HCEC 1CT (cell line): ENCODE results near the gene XPO6.

Source experiments
- DNase-seq: peaks from one replicate; pipeline ENCODE4 v3.0.0-alpha.2; 2017

Gene XPO6

DNA sequence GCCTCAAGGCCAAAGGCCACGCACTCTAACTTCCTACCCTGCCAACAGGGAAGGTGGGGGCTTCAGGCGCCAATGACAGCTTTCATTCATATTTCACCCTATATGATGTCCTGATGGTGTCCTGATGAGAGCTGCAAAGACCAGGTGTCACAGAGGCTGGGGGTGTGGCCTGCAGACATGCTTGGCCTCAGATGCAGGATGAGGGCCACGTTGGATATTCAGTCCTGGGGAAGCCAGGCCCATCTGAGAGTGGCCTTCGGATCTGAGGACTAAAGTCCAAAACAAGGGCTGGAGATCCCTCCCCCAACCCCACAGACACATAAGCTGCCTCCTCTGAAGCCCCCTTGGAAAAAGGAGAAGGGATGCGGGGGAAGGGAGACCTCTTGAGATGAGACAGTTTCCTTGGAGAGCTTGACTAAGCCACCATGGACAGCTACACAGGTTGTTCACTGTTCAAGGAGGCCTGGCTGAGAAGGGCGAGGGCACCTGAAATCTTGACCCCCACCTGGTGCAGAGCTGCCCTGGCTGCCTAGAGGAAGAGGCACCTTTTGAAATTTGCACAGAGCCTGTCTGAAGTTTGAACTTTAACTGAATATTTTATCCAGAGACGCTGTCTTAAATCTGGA, 124.0 kb downstream of the XPO6 start:
- DNase-seq = no peak

DNA sequence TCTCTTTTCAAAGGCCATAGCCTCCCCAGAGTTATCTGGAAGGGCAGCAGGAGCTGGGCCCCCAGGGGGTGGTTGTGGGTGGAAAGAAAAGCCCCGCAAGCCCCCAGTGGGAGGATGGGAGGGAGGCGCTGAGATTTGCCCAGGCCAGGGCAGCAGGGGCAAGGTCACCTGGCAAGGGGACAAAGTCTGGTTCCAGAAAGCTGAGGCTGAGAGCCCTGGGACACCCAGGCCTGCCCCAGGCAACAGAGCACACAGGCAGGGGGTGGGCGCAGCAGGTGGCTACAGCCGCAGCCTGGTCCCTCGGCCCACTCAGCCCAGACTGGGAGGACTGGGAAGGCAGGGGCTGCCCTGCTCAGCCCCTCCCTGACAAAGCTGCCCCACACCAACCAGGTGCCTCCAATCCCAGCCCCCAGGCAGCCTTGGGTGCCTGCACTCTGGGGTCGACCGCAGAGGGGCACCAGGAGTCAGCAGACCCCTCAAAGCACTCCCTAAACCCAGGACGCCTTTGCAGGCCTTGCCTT, 124.6 kb downstream of the XPO6 start:
- no peak for DNase-seq

DNA sequence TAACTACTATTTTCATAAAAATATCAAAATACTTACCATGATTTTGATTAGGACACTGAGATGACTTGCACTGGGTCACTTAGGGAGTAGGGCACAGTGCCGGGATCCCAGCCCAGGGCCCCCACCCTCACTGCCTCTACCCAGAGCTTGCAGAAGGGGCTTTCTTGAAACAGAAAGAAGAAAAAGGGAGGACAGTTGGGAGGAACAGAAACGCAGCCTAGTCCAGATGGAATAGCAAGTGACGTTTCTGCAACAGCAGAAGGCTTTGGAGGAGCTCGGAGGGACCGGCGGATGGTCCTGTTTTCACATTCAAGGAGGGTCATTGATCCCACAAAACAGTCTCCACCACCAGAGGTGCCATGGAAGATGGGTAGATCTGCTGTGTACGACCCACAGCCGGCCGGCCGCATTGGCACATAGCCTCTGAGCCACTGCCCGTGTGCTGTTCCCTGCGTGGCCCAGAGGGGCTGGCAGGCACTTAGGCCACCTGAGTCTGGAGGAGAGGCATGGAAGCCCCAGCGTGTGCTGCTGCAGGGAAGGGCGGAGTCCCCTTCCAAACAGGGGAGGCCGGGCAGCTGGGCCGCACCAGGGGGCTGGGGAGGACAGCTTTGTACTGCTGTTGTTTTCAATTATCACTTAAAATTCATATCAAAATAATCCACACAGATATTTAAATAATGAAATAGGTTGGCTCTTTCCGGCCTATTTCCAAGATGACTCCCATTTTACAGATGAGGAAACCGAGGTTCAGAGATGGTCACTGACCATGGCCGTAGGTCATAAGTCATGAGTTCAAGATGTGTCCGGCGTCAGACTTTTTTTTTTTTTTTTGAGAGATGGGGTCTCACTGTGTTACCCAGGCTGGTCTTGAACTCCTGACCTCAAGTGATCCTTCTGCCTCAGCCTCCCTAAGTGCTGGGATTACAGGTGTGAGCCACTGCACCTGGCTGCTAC, 125.3 kb downstream of the XPO6 start:
- DNase-seq = no peak

- no peak for DNase-seq
Observed at GRCh38 chr16:28085389-28086171, 126.2 kb downstream of the XPO6 start.

- no peak for DNase-seq
Observed at GRCh38 chr16:28084209-28084608, 127.6 kb downstream of the XPO6 start.

- no peak for DNase-seq
Observed at GRCh38 chr16:28082624-28083023, 129.1 kb downstream of the XPO6 start.

- DNase-seq = no peak
Observed at GRCh38 chr16:28081391-28081968, 130.3 kb downstream of the XPO6 start.

DNA sequence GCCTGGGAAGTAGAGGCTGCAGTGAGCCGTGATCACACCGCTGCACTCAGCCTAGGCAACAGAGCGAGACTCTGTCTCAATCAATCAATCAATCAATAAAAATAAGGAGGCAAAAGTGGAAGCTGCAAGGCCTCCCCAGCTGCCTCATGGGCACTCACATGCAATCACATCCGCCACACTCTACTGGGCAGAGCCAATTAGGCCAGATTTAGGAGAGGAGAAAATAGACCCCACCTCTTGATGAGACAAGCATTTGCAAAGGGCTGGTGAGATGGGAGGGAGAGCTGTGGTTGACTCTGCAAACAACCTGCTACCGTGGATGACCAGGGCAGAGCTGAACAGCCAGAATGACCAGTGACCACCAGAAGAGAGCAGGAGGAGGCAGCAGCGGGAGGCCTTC, 133.5 kb downstream of the XPO6 start:
- no peak for DNase-seq

DNA sequence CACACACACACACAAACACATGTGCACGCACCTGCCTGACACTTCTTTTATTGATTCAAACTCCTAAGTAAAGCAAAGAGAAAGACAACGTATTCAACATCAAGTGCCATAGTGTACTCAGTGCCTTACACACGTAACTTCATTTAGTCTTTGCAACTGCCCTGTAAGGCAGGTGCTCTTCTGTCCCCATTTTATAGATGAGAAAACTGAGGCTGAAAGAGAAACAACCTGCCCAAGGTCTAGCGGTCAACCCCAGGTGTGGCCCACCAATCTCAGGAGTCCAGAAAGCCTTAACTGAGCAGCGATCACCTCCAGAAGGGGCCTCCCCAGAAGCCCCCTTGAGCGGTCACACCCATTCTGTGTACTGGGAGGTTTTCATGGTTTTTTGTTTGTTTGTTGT, 137.9 kb downstream of the XPO6 start:
- no peak for DNase-seq

DNA sequence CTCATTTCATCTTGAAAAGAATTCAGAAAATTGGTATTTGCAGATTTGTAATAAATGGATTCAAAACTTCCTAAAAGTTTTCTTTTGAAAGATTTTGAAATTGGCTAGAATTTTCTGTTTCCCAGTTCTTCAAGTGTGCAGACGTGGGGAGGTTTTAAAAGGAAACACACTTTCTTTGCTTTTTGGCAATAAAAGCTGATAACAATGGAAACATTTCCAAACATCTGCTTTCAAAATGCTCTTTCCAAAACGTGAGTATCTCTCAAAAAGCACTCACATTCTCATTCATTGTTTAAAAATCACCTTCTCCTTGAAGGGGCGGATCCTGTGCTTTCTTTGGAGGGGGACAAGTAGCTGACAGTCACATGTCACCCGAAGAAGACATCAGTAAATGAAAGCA, 139.7 kb downstream of the XPO6 start:
- no peak for DNase-seq

DNA sequence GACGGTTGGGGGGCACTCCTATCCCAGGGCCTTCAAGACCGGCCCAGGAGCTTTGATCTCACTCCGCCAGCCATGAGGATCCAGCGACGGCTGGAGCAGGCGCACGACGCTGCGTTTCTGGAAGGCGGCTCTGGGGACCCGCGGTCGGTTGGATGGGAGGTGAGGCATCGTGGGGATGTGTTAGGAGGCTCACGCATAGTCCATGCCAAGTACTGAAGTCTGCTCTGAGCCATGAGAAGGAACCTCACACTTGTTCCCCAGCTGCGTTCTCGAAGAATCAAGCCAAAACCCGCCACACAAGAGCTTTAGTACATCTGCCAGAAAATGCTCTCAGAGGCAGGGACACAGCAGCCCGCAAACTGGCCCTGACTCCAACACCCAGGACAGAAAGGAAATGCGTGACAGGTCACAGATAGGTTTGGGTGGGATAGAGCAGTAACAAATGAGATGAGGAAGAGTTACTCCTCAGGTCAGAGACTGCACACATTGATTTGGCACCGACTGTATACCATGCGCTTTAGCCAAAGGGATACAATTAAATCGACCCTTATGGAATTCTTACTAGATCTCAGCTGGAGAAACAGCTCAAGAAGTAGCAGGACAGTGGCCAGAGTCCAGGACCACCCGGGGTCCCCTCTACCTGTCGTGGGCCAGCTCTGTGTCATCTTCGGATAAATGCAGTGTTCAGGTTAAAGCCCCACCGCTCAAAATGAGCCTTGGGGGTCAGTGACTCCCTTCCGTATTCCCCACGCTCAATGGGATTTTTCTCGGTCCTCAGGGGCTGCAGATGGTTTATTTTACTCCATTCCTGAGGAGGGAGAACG, 141.6 kb downstream of the XPO6 start:
- DNase-seq = no peak

GRCh38 chr16:28068976-28069375, 142.8 kb downstream of the XPO6 start:
- DNase-seq = no peak

DNA sequence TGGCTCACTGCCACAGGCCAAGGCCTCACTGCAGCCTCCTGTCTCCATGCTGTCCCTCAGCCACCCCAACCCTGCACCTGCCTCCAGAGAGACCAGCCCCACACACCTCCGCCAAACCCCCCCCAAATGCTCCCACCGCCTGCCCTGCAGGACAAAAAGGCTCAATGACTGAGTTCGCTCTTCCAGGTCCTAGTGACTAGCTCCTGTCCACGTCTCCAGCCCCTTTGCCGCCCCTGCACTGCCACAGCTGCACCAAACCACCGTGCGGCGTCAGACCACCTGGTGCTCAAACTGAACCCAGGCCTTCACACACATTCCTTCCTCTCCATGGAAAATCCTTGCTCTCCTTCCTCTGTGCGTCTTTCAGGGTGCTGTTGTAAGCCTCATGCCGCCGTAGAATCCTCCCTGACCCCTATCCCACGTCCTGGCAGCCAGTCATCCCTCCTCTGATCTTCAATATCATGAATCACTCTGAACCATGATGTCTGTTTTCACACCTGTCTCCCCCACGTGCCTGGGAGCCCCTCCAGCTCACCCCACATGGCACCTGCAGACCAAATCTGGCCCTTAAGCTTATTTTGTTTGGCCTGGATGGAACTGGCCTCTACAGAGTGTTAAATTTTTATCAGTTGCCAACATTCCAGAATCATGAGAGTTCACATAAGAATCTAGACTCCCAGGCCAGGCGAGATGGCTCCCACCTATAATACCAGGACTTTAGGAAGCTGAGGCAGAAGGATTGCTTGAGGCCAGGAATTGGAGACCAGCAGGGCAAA, 144.0 kb downstream of the XPO6 start:
- DNase-seq = peak; percentile 19

GRCh38 chr16:28064706-28065249, 147.0 kb downstream of the XPO6 start:
- DNase-seq = no peak

DNA sequence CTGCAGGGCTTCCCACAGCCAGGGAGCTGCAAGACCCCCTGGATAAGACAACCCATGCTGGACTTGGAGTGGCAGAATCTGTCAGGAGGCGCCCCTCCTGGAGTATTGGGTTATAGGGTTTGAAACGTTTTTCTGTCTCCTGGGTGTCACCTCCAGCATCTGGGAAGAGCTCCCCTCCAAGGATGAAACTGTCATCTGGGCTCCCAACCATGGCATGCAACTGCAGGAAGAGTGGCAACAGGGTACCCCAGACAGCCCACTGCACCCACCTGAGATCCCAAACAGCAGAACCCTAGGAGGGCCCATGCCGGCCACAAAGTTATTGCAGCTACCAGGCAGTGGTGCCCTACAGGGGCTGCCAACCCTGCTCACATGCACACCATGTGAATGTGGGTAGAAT, 147.6 kb downstream of the XPO6 start:
- no peak for DNase-seq

DNA sequence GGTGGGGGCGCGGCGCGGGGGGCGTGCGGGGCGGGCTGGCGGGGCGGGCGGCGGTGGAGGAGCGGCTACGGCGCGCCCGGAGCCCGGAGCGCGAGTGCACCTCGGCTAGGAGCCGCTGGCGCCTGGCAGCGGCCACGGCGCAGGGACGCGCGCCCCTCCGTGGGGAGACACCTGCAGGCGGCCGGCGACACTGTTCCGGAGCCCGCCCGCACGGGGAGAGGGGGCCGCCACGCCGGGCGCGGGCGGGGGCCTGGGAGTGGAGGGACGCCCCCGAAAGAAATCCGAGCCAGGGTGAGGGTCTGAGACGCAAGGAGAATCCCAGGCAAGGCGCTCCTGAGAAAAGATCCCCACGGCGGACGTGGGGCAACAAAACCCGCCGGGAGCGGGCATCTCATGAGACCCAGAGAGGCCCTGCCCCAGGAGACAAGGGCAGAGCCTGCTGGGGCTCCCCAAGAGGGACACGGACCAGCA, 148.1 kb downstream of the XPO6 start, which contains the start of gene GSG1L:
TSS of gene GSG1L (minus strand) at position 124 of the 471 bp plus-strand sequence. CDS start 290 bp downstream, outside the sequence.
- DNase-seq = no peak

DNA sequence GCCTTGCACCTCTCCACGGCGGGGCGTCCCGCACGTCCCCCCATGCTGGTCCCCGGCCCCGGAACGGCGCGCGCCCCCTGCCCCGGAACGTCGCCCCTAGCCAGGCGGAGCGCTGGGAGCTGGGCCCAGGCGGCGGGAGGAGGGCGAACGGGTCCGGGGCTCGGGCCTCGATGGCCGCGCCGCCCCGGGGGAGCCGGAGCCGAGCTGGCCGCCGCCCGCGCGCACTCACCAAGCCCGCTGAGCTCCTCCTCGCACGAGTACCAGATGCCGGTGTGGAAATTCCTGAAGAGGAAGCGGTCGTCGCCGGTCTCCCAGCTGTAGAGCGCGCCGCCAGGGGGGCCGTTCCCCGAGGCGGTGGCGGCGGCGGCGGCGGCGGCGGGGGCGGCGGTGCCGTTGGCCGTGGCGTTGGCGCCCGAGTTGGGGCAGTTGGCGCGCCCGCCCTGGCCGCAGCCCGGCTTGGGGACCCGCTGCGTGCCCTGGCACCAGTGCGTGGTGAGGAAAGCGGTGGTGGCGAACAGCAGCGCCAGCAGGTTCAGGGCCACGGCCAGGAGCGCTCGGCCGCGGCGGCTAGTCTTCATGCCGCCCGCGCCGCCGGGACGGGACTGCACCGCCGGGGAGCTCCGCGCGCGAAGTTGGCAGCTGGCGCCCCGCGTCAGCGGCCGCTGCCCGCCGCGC, 148.8 kb downstream of the XPO6 start:
- DNase-seq = no peak

- DNase-seq = no peak
Observed at GRCh38 chr16:28062261-28062846, 149.4 kb downstream of the XPO6 start.

- no peak for DNase-seq
Observed at GRCh38 chr16:28061352-28062101, 150.2 kb downstream of the XPO6 start.
